H1 (cell line): ENCODE data around the gene CACNA1F. TPM values are rescaled to one million over a fixed set of nuclear protein-coding genes. Genes with fewer than 3 reads are reported as not detected.

ENCODE experiments used
- CTCF ChIA-PET: fragments of 300-600 bp; sonication (Branson Sonifier 250); formaldehyde crosslinking; loops from one replicate; lab custom pipeline; 2021; ENCODE audit not compliant: partially characterized antibody; lab: Charles Lee
- POLR2A ChIA-PET: fragments of 300-600 bp; sonication (Branson Sonifier 250); formaldehyde crosslinking; loops from one replicate; lab custom pipeline; 2021; ENCODE audit warnings: inconsistent platforms; ENCODE audit not compliant: partially characterized antibody; lab: Charles Lee
- DNase-seq, 2 experiments: peaks; one replicate each; pipeline versions ENCODE4 v3.0.0 to v3.0.0-alpha.2; 2010 to 2022; ENCODE audit warnings: low spot score in 2 of 2, low read depth in 1 of 2, mixed read lengths in 1 of 2
- FAIRE-seq: peaks from 2 replicates; lab custom pipeline; 2011; peaks lifted over from hg19 to GRCh38; lab: Jason Lieb, UNC
- H2AFZ ChIP-seq: 2 replicates; pipeline ENCODE4 v1.8.1; 2012; ENCODE audit warnings: low read length, inconsistent platforms
- H2AK5ac ChIP-seq: 2 replicates; pipeline ENCODE4 v1.6.1; 2013; ENCODE audit warnings: low read depth, low read length
- H2BK120ac ChIP-seq: replicated peaks from 2 replicates; pipeline ENCODE3; 2013; ENCODE audit warnings: low read depth, low read length, inconsistent platforms
- H2BK12ac ChIP-seq: 2 replicates; pipeline ENCODE4 v1.6.1; 2013; ENCODE audit warnings: low read depth, low read length
- H2BK15ac ChIP-seq: 2 replicates; pipeline ENCODE4 v1.6.1; 2013; ENCODE audit warnings: low read length
- H2BK20ac ChIP-seq: 2 replicates; pipeline ENCODE4 v1.6.1; 2013; ENCODE audit warnings: low read length
- H2BK5ac ChIP-seq: 2 replicates; pipeline ENCODE4 v1.6.1; 2013; ENCODE audit warnings: low read depth, low read length
- H3K14ac ChIP-seq: 2 replicates; pipeline ENCODE4 v1.6.1; 2013; ENCODE audit warnings: inconsistent platforms; ENCODE audit not compliant: insufficient read length
- H3K18ac ChIP-seq: 2 replicates; pipeline ENCODE4 v1.6.1; 2013; ENCODE audit warnings: low read length; ENCODE audit errors: extremely low read depth
- H3K23ac ChIP-seq: 2 replicates; pipeline ENCODE4 v1.6.1; 2013; ENCODE audit warnings: inconsistent platforms; ENCODE audit not compliant: insufficient read length
- H3K23me2 ChIP-seq: 2 replicates; pipeline ENCODE4 v1.6.1; 2013; ENCODE audit warnings: low read depth, low read length
- H3K27ac ChIP-seq: 2 replicates; pipeline ENCODE4 v1.6.1; 2011; ENCODE audit warnings: low read depth, low read length, inconsistent platforms
- H3K27me3 ChIP-seq, 4 experiments: replicated peaks in 1 of 4; 1 replicate in 1 of 4; 2 replicates in 3 of 4; pipeline versions ENCODE4 v1.6.1 to v1.8.1; 2011 to 2013; ENCODE audit warnings: low read length in 3 of 4, mild to moderate bottlenecking in 3 of 4, inconsistent platforms in 2 of 4, mixed read lengths in 2 of 4, moderate library complexity in 1 of 4; ENCODE audit not compliant: control insufficient read depth in 3 of 4, insufficient read depth in 3 of 4; ENCODE audit errors: extremely low read depth in 1 of 4
- H3K36me3 ChIP-seq, 4 experiments: 2 replicates each; pipeline versions ENCODE4 v1.6.1 to v1.8.1; 2011 to 2013; ENCODE audit warnings: mild to moderate bottlenecking in 4 of 4, low read length in 3 of 4, moderate library complexity in 2 of 4, control low read depth in 1 of 4, inconsistent platforms in 1 of 4; ENCODE audit not compliant: insufficient read depth in 4 of 4, control insufficient read depth in 2 of 4
- H3K4ac ChIP-seq: replicated peaks from 2 replicates; pipeline ENCODE3; 2013; ENCODE audit warnings: low read length, low read depth, mixed read lengths, inconsistent platforms; ENCODE audit not compliant: insufficient read length
- H3K4me1 ChIP-seq, 4 experiments: replicated peaks in 1 of 4; 1 replicate in 1 of 4; 2 replicates in 3 of 4; pipeline versions ENCODE4 v1.6.1 to v1.8.1; 2011 to 2013; ENCODE audit warnings: low read length in 3 of 4, inconsistent platforms in 2 of 4, mixed read lengths in 1 of 4; ENCODE audit not compliant: insufficient read depth in 4 of 4, control insufficient read depth in 3 of 4
- H3K4me2 ChIP-seq, 2 experiments: 2 replicates each; pipeline versions ENCODE4 v1.6.1 to v1.8.1; 2011 to 2013; ENCODE audit warnings: low read depth in 2 of 2, low read length in 2 of 2, control low read depth in 1 of 2, inconsistent platforms in 1 of 2, mild to moderate bottlenecking in 1 of 2; ENCODE audit not compliant: insufficient read depth in 1 of 2
- H3K4me3 ChIP-seq, 4 experiments: fragments of 200-600, 300-600 bp in 1 of 4; sonication (generic), shearing (Covaris generic), sonication (Bioruptor Twin) in 1 of 4; 2 replicates each; pipeline versions ENCODE4 v1.5.1 to v1.8.1; 2011 to 2016; ENCODE audit warnings: low read length in 4 of 4, low read depth in 3 of 4, control low read depth in 2 of 4, inconsistent platforms in 2 of 4, mild to moderate bottlenecking in 2 of 4, mixed read lengths in 1 of 4, moderate library complexity in 1 of 4; ENCODE audit not compliant: insufficient read depth in 2 of 4; ENCODE audit errors: extremely low read depth in 1 of 4
- H3K56ac ChIP-seq: replicated peaks from 2 replicates; pipeline ENCODE3; 2013; ENCODE audit warnings: low read depth, mild to moderate bottlenecking, mixed read lengths, low read length, inconsistent platforms; ENCODE audit not compliant: insufficient read length
- H3K79me1 ChIP-seq: 2 replicates; pipeline ENCODE4 v1.6.1; 2013; ENCODE audit warnings: low read depth, low read length, control low read depth
- H3K79me2 ChIP-seq, 2 experiments: 2 replicates each; pipeline versions ENCODE4 v1.6.1 to v1.8.1; 2012 to 2013; ENCODE audit warnings: low read length in 2 of 2, mild to moderate bottlenecking in 2 of 2, inconsistent platforms in 1 of 2; ENCODE audit not compliant: insufficient read depth in 2 of 2, control insufficient read depth in 1 of 2
- H3K9ac ChIP-seq, 4 experiments: replicated peaks in 1 of 4; 1 replicate in 1 of 4; 2 replicates in 3 of 4; pipeline versions ENCODE4 v1.6.1 to v1.8.1; 2011 to 2013; ENCODE audit warnings: low read depth in 3 of 4, low read length in 3 of 4, control low read depth in 2 of 4, mild to moderate bottlenecking in 2 of 4, moderate library complexity in 2 of 4, inconsistent platforms in 1 of 4; ENCODE audit errors: extremely low read depth in 1 of 4
- H3K9me3 ChIP-seq, 2 experiments: 2 replicates each; pipeline versions ENCODE4 v1.6.1 to v1.8.1; 2012 to 2013; ENCODE audit warnings: mild to moderate bottlenecking in 2 of 2, moderate library complexity in 2 of 2, control low read depth in 1 of 2, inconsistent platforms in 1 of 2, low read depth in 1 of 2, low read length in 1 of 2, mixed read lengths in 1 of 2; ENCODE audit not compliant: insufficient read depth in 2 of 2
- H4K20me1 ChIP-seq, 2 experiments: replicated peaks in 1 of 2; 2 replicates each; pipeline versions ENCODE3 to v1.8.1; 2011 to 2013; ENCODE audit warnings: inconsistent platforms in 2 of 2, low read length in 2 of 2, mild to moderate bottlenecking in 1 of 2; ENCODE audit not compliant: insufficient read depth in 2 of 2, control insufficient read depth in 1 of 2
- H4K5ac ChIP-seq: 2 replicates; pipeline ENCODE4 v1.6.1; 2013; ENCODE audit warnings: low read length, low read depth, mixed read lengths, inconsistent platforms; ENCODE audit not compliant: insufficient read length
- H4K8ac ChIP-seq: 2 replicates; pipeline ENCODE4 v1.8.0; 2013; ENCODE audit warnings: mild to moderate bottlenecking, moderate library complexity, low read length, inconsistent platforms; ENCODE audit not compliant: insufficient read depth; ENCODE audit errors: extremely low read depth
- H4K91ac ChIP-seq: replicated peaks from 2 replicates; pipeline ENCODE3; 2013; ENCODE audit warnings: low read length, mixed read lengths, inconsistent platforms; ENCODE audit not compliant: insufficient read length
- WGBS, 2 experiments: shearing (Covaris generic) in 1 of 2; methylation state at CpG; one replicate each; pipeline versions ENCODE4 v1.1.6 to v1.1.7; 2013 to 2015; ENCODE audit warnings: low lambda C conversion rate in 2 of 2, mixed read lengths in 2 of 2, inconsistent platforms in 1 of 2, low coverage in 1 of 2, missing lambda C conversion rate in 1 of 2; ENCODE audit not compliant: insufficient replicate concordance in 2 of 2, insufficient coverage in 1 of 2, insufficient read length in 1 of 2; ENCODE audit errors: extremely low coverage in 1 of 2, missing lambda C conversion rate in 1 of 2; 5-methylcytosine and 5-hydroxymethylcytosine counted together
- polyA plus RNA-seq, 7 experiments: library from polyadenylated mRNA; depleted of rRNA in 3 of 7; stranded (reverse) in 5 of 7; unstranded in 2 of 7; fragments of >200 nt in 5 of 7; fragments of 200-250 nt in 2 of 7; gene quantifications; 1 replicate in 5 of 7; 2 replicates in 1 of 7; 4 replicates in 1 of 7; pipeline versions ENCODE4 v1.2.1 to v1.2.3, GENCODE V29; 2011 to 2013; ENCODE audit warnings: missing spikeins in 2 of 7, mixed read lengths in 2 of 7
- total RNA-seq: library from RNA; stranded (reverse); fragmentation: NEBNext Ultra II Directional; extraction: Animal tissue kit (Norgen Biotek cat#: 25700); gene quantifications from 2 replicates; pipeline ENCODE4 v1.2.1, GENCODE V29; 2021
- TF ChIP-seq, protein P1 (sequence below), 3 experiments: IDR thresholded peaks; 1 replicate in 2 of 3; 2 replicates in 1 of 3; pipeline versions ENCODE4 v1.5.1 to v1.6.1; 2011; ENCODE audit warnings: low read length in 3 of 3, mild to moderate bottlenecking in 3 of 3, inconsistent platforms in 2 of 3, low read depth in 1 of 3, moderate library complexity in 1 of 3; ENCODE audit not compliant: insufficient read depth in 1 of 3; ENCODE audit errors: control extremely low read depth in 1 of 3

CACNA1F gene
- total and polyA plus RNA-seq, 2 of the 8 experiments (the other 6 are each of a cell fraction or from before 2014, with no cell fraction given), result 0.59 to 0.84 TPM

DNA sequence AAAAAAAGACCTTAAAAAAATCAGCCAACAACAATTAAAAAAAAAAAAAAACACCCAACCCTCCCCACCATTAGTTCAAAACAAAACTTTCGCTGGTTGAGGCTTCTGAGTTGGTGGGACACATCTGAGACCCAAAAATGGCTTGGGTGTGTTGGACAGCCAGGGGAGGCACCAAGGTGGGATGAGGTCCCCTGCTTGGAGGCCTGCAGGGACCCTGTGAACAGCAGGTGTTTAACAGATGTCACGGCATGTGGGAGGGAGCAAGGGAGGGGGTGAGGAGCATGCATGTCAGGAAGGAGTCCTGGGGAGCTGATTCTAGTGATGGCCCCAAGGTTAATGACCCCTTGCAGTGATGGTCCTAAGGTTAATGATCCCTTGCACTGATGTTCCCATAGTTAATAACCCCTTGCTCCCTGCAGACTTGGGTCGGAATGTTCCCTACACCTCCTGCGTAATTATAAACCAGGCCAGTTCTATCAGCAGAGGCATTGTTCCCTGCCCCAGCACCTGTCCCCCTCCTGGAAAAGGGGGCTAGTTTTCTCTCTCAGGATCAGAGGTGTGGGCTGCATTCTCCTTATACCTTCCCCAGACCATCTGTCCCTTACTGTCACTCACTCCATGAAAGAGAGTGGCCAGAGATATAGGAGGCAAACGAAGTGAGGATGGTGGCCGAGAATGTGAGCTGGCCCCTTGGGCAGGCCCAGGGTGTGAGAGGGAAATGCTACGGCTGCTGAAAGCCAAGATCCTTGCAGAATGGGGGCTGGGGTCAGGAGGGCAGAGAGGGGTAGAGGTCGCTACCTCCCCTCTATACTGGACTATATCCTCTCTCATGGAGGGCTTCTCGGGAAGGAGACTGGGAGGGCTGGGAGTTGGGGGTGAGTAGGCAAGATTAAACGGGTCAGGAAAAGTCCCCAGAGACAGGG, 33.6 kb upstream of the CACNA1F start:
- 84% methylated on average over 5 of the region's 10 CpGs; no CpG with 5 or more reads in 1 of the 2 experiments for whole genome bisulfite sequencing, 2 experiments

More for the DNA sequence above, 33.6 kb upstream of the CACNA1F start:
- Histone ChIP-seq H4K8ac (no peak overlapping the region), H2BK5ac (no peak overlapping the region), H3K56ac (no peak overlapping the region), H4K91ac (no peak overlapping the region), H3K9ac (no peak overlapping the region), H3K9me3 (no peaks in the 10 kb centered on the region), H4K20me1 (peaks cover 0 to under 1% of the 10 kb centered on the region in 2 experiments), H2BK15ac (no peak overlapping the region), H3K27ac (no peak overlapping the region), H2BK12ac (no peak overlapping the region), H3K4me3 (no peak overlapping the region), H3K4me2 (no peak overlapping the region), H3K23me2 (no peaks in the 10 kb centered on the region; the same call in 1 of the 2 replicates), H3K14ac (no peak overlapping the region), H3K36me3 (no peaks in the 10 kb centered on the region), H3K18ac (no peak overlapping the region), H4K5ac (no peak overlapping the region)
- POLR2A ChIA-PET, result interaction anchor here (0.9 to 2.3 kb wide), 3 partner anchors 8 to 76 kb away, joined by 3 to 10 read pairs (median 3); no protein-coding TSS in a partner anchor
- no peak for DNase-seq
- TF ChIP-seq, protein P1, sequence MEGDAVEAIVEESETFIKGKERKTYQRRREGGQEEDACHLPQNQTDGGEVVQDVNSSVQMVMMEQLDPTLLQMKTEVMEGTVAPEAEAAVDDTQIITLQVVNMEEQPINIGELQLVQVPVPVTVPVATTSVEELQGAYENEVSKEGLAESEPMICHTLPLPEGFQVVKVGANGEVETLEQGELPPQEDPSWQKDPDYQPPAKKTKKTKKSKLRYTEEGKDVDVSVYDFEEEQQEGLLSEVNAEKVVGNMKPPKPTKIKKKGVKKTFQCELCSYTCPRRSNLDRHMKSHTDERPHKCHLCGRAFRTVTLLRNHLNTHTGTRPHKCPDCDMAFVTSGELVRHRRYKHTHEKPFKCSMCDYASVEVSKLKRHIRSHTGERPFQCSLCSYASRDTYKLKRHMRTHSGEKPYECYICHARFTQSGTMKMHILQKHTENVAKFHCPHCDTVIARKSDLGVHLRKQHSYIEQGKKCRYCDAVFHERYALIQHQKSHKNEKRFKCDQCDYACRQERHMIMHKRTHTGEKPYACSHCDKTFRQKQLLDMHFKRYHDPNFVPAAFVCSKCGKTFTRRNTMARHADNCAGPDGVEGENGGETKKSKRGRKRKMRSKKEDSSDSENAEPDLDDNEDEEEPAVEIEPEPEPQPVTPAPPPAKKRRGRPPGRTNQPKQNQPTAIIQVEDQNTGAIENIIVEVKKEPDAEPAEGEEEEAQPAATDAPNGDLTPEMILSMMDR (IDR thresholded peaks at IDR 0.05; ENCODE audit: control extremely low read depth in 1 of 3, insufficient read depth in 1 of 3, low read depth in 1 of 3, low read length in 3 of 3), result no peak
- TF ChIP-seq, all 59 proteins: peak for 0
- Histone ChIP-seq H2BK120ac (no peak overlapping the region), H3K27me3 (no peaks in the 10 kb centered on the region), H3K4ac (no peak overlapping the region), H2BK20ac (no peak overlapping the region), H3K4me1 (peaks cover 0 to 14% (median 5%) of the 10 kb centered on the region in 4 experiments; a peak in 4 of 7 replicates), H3K79me2 (peaks cover 7 to 14% of the 10 kb centered on the region in 2 experiments; a peak in 3 of 4 replicates), H2AFZ (no peak overlapping the region), H3K79me1 (no peaks in the 10 kb centered on the region), H3K23ac (no peak overlapping the region), H2AK5ac (no peak overlapping the region)
- CTCF ChIA-PET, result interaction anchor here (1.2 kb wide), 1 partner anchor 60 kb away, joined by 3 read pairs; no protein-coding TSS in a partner anchor
- no peak for FAIRE-seq
